HG03457 (cell line): Measurements from ENCODE around the gene CLTCL1.
"Not testable (repeated sequence)": the region's sequence is repeated elsewhere in the genome, so short reads cannot be mapped to it uniquely, and the experiment has no call there.

Experiments used
- ATAC-seq: cut with Tn5 transposase; IDR thresholded peaks from one replicate; pipeline ENCODE4 v1.9.1; 2021; ENCODE audit warnings: moderate number of reproducible peaks; ENCODE audit not compliant: unreplicated experiment

The CLTCL1 gene

GRCh38 chr22:19256362-19256761 is 35.2 kb downstream of the CLTCL1 start:
- ATAC-seq, result not testable (repeated sequence)

- ATAC-seq, result no peak
Observed at GRCh38 chr22:19253143-19253542, 38.4 kb downstream of the CLTCL1 start.

- no peak for ATAC-seq
Observed at GRCh38 chr22:19244600-19245352, 46.7 kb downstream of the CLTCL1 start.

- ATAC-seq, result no peak
Observed at GRCh38 chr22:19242699-19243098, 48.8 kb downstream of the CLTCL1 start.

GRCh38 chr22:19241593-19241906 is 50.0 kb downstream of the CLTCL1 start:
- no peak for ATAC-seq

GRCh38 chr22:19240813-19241592 is 50.5 kb downstream of the CLTCL1 start:
- no peak for ATAC-seq

GRCh38 chr22:19239464-19239863 is 52.1 kb downstream of the CLTCL1 start:
- no peak for ATAC-seq

GRCh38 chr22:19238900-19239299 is 52.6 kb downstream of the CLTCL1 start:
- no peak for ATAC-seq

- no peak for ATAC-seq
Observed at GRCh38 chr22:19235874-19236273, 55.6 kb downstream of the CLTCL1 start.

- no peak for ATAC-seq
Observed at GRCh38 chr22:19234126-19234896, 57.2 kb downstream of the CLTCL1 start.

GRCh38 chr22:19233189-19233661 is 58.3 kb downstream of the CLTCL1 start:
- no peak for ATAC-seq

GRCh38 chr22:19232623-19233022 is 58.9 kb downstream of the CLTCL1 start:
- no peak for ATAC-seq

GRCh38 chr22:19231986-19232385 is 59.5 kb downstream of the CLTCL1 start:
- no peak for ATAC-seq

- no peak for ATAC-seq
Observed at GRCh38 chr22:19229600-19229999, 61.9 kb downstream of the CLTCL1 start.

- no peak for ATAC-seq
Observed at GRCh38 chr22:19228179-19228578, 63.3 kb downstream of the CLTCL1 start.

- ATAC-seq, result no peak
Observed at GRCh38 chr22:19226428-19226827, 65.1 kb downstream of the CLTCL1 start.

- ATAC-seq, result no peak
Observed at GRCh38 chr22:19225560-19225959, 66.0 kb downstream of the CLTCL1 start.

- ATAC-seq, result no peak
Observed at GRCh38 chr22:19224985-19225384, 66.5 kb downstream of the CLTCL1 start.

- no peak for ATAC-seq
Observed at GRCh38 chr22:19224557-19224956, 67.0 kb downstream of the CLTCL1 start.

GRCh38 chr22:19223617-19224016 is 67.9 kb downstream of the CLTCL1 start:
- ATAC-seq, result no peak

- ATAC-seq, result no peak
Observed at GRCh38 chr22:19223110-19223509, 68.4 kb downstream of the CLTCL1 start.
